HEK293 (cell line): Measurements from ENCODE around the gene CEP120.

Experiments used
- REPIN1 ChIP-seq: fragments of 450-650 bp; formaldehyde crosslinking; IDR thresholded peaks from 2 replicates; pipeline ENCODE4 v1.5.1; 2017; ENCODE audit warnings: missing biosample characterization, missing genetic modification characterization, low read depth
- ZNF362 ChIP-seq: fragments of 450-650 bp; formaldehyde crosslinking; IDR thresholded peaks from 2 replicates; pipeline ENCODE4 v1.5.1; 2016; ENCODE audit warnings: missing biosample characterization, missing genetic modification characterization
- ZNF561 ChIP-seq: fragments of 450-650 bp; IDR thresholded peaks from 2 replicates; pipeline ENCODE4 v1.5.1; 2018; ENCODE audit warnings: missing biosample characterization, missing genetic modification characterization, borderline replicate concordance
- ZNF768 ChIP-seq: fragments of 450-650 bp; formaldehyde crosslinking; IDR thresholded peaks from 2 replicates; pipeline ENCODE4 v1.5.1; 2018; ENCODE audit warnings: missing biosample characterization, mild to moderate bottlenecking, missing genetic modification characterization
- TF ChIP-seq, protein P1 (sequence below): fragments of 450-650 bp; formaldehyde crosslinking; IDR thresholded peaks from 2 replicates; pipeline ENCODE4 v1.5.1; 2016; ENCODE audit warnings: missing biosample characterization, missing genetic modification characterization
- TF ChIP-seq, protein P2 (sequence below): fragments of 450-650 bp; formaldehyde crosslinking; optimal IDR thresholded peaks from 2 replicates; pipeline ENCODE3; 2016; ENCODE audit warnings: missing biosample characterization, mild to moderate bottlenecking, missing genetic modification characterization

DNA sequence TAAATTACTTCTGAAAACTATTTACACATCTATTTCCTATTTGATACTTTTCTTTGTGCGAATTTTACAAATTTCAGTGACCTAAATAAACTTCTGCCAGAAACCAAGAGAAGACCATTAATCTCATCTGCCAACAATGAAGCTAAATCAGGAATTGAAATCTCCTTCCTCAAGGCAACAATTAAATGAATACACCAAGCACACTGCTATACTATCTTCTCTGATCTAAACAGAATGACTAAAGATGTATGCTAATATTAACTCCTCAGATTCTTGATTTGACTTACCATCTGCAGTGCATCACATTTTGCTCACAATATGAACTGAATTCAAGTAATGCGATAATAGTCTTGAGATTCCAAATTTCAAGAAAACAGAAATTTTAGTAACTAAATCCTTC lies 82.3 kb downstream of the CEP120 start:
- TF ChIP-seq ZNF768 (tag by site-specific recombination) (no peak), REPIN1 (tag by site-specific recombination) (no peak), ZNF362 (no peak), ZNF561 (tag by site-specific recombination) (no peak)
- TF ChIP-seq, protein P1, sequence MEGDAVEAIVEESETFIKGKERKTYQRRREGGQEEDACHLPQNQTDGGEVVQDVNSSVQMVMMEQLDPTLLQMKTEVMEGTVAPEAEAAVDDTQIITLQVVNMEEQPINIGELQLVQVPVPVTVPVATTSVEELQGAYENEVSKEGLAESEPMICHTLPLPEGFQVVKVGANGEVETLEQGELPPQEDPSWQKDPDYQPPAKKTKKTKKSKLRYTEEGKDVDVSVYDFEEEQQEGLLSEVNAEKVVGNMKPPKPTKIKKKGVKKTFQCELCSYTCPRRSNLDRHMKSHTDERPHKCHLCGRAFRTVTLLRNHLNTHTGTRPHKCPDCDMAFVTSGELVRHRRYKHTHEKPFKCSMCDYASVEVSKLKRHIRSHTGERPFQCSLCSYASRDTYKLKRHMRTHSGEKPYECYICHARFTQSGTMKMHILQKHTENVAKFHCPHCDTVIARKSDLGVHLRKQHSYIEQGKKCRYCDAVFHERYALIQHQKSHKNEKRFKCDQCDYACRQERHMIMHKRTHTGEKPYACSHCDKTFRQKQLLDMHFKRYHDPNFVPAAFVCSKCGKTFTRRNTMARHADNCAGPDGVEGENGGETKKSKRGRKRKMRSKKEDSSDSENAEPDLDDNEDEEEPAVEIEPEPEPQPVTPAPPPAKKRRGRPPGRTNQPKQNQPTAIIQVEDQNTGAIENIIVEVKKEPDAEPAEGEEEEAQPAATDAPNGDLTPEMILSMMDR (tag by site-specific recombination), result no peak
- TF ChIP-seq, protein P2, sequence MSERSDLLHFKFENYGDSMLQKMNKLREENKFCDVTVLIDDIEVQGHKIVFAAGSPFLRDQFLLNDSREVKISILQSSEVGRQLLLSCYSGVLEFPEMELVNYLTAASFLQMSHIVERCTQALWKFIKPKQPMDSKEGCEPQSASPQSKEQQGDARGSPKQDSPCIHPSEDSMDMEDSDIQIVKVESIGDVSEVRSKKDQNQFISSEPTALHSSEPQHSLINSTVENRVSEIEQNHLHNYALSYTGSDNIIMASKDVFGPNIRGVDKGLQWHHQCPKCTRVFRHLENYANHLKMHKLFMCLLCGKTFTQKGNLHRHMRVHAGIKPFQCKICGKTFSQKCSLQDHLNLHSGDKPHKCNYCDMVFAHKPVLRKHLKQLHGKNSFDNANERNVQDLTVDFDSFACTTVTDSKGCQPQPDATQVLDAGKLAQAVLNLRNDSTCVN, result no peak
